Mesothelial cell of epicardium (in vitro differentiated cells): Measurements from ENCODE around the gene KCNQ1OT1. TPM values are rescaled to one million over a fixed set of nuclear protein-coding genes. Genes with fewer than 3 reads are reported as not detected.

Source experiments
- DNase-seq, 2 experiments: peaks; one replicate each; pipeline ENCODE4 v3.0.0; 2021; ENCODE audit warnings: low spot score in 2 of 2; ENCODE audit not compliant: unreplicated experiment in 2 of 2
- H3K27ac Mint-ChIP-seq: 2 replicates; pipeline ENCODE4 v1.8.0; 2021; ENCODE audit warnings: mixed read lengths
- H3K27me3 Mint-ChIP-seq: 2 replicates; pipeline ENCODE4 v1.8.0; 2021; ENCODE audit warnings: low read depth, mixed read lengths
- H3K36me3 Mint-ChIP-seq: 2 replicates; pipeline ENCODE4 v1.8.0; 2021; ENCODE audit warnings: mixed read lengths
- H3K4me1 Mint-ChIP-seq: 2 replicates; pipeline ENCODE4 v1.8.0; 2021; ENCODE audit warnings: mixed read lengths
- H3K4me3 Mint-ChIP-seq: 2 replicates; pipeline ENCODE4 v1.8.0; 2021; ENCODE audit warnings: mild to moderate bottlenecking, moderate library complexity, mixed read lengths
- H3K9me3 Mint-ChIP-seq: 2 replicates; pipeline ENCODE4 v1.8.0; 2021; ENCODE audit warnings: mixed read lengths
- CTCF ChIP-seq: fragments of 200-600 bp; sonication (generic); IDR thresholded peaks from one replicate; pipeline ENCODE4 v1.5.0; 2021; ENCODE audit warnings: antibody characterized with exemption; ENCODE audit not compliant: unreplicated experiment
- total RNA-seq: library from RNA; stranded (reverse); gene quantifications from 3 replicates; pipeline ENCODE4 v1.2.1, GENCODE V29; 2021

KCNQ1OT1 gene
- total RNA-seq: 30.5 to 35.1 TPM (median 31.9 TPM) in 3 replicates

GRCh38 chr11:2699531-2700414, at the start of gene KCNQ1OT1:
TSS of gene KCNQ1OT1 (minus strand) at chr11:2699994.
- peak within 1 kb of the TSS; percentile 97 for H3K27ac Mint-ChIP-seq

GRCh38 chr11:2748814-2749554, 49.2 kb upstream of the KCNQ1OT1 start:
- Mint-ChIP-seq H3K4me3 (no peak overlapping the region), H3K4me1 (peaks cover 58% of the 10 kb centered on the region), H3K27me3 (no peaks in the 10 kb centered on the region), H3K9me3 (no peaks in the 10 kb centered on the region), H3K36me3 (no peaks in the 10 kb centered on the region), H3K27ac (peak overlapping the region; percentile 85)
- no peak for TF ChIP-seq CTCF
- DNase-seq: no peak

More at GRCh38 chr11:2699531-2700414, at the start of gene KCNQ1OT1:
- peaks cover 77% of the 10 kb centered on the region for H3K4me1 Mint-ChIP-seq
- peaks cover 6% of the 10 kb centered on the region for H3K36me3 Mint-ChIP-seq
- DNase-seq: peak; percentile 74 to 87
- no peaks in the 10 kb centered on the region for H3K27me3 Mint-ChIP-seq
- no peak for TF ChIP-seq CTCF
- H3K9me3 Mint-ChIP-seq: no peaks in the 10 kb centered on the region
- peak within 1 kb of the TSS; percentile 91 for H3K4me3 Mint-ChIP-seq

- DNase-seq: no peak
Observed at GRCh38 chr11:2748061-2748813, 48.4 kb upstream of the KCNQ1OT1 start.

GRCh38 chr11:2747248-2748027, 47.6 kb upstream of the KCNQ1OT1 start:
- no peak overlapping the region for H3K4me3 Mint-ChIP-seq
- DNase-seq: no peak
- H3K27ac Mint-ChIP-seq: peak overlapping the region; percentile 82
- H3K27me3 Mint-ChIP-seq: no peaks in the 10 kb centered on the region
- H3K36me3 Mint-ChIP-seq: no peaks in the 10 kb centered on the region
- no peak for TF ChIP-seq CTCF
- H3K4me1 Mint-ChIP-seq: peaks cover 53% of the 10 kb centered on the region
- no peaks in the 10 kb centered on the region for H3K9me3 Mint-ChIP-seq

More at GRCh38 chr11:2748061-2748813, 48.4 kb upstream of the KCNQ1OT1 start:
- Mint-ChIP-seq H3K36me3 (no peaks in the 10 kb centered on the region), H3K4me1 (peaks cover 59% of the 10 kb centered on the region), H3K4me3 (no peak overlapping the region), H3K27ac (peak overlapping the region; percentile 85), H3K27me3 (no peaks in the 10 kb centered on the region), H3K9me3 (no peaks in the 10 kb centered on the region)
- TF ChIP-seq CTCF: no peak
